HCT116 (cell line): ENCODE results near the gene KIFAP3. TPM values are rescaled to one million over a fixed set of nuclear protein-coding genes. Genes with fewer than 3 reads are reported as not detected.
"Not testable (repeated sequence)": the region's sequence is repeated elsewhere in the genome, so short reads cannot be mapped to it uniquely, and the experiment has no call there.

Source experiments
- ATAC-seq: fragments of 200-7000 bp; cut with Tn5 transposase; 2 replicates; pipeline ENCODE4 v1.9.1; 2020; ENCODE audit warnings: mild to moderate bottlenecking, moderate library complexity
- BruUV-seq: library from RNA; stranded (reverse); fragments of 400-500 nt; replicated peaks from 2 replicates; lab custom pipeline; 2021; lab: Mats Ljungman, UMichigan
- CTCF ChIA-PET: fragments of 300-600 bp; sonication (Branson Sonifier 250); formaldehyde crosslinking; loops from one replicate; lab custom pipeline; 2021; ENCODE audit warnings: antibody characterized with exemption; lab: Charles Lee
- POLR2A ChIA-PET: fragments of 300-600, 350-600 bp; sonication (Branson Sonifier 250); formaldehyde crosslinking; loops from one replicate; lab custom pipeline; 2021; ENCODE audit warnings: antibody characterized with exemption; lab: Charles Lee
- RAD21 ChIA-PET, 2 experiments: fragments of 300-600 bp; sonication (Branson Sonifier 250); formaldehyde crosslinking; loops; one replicate each; lab custom pipeline; 2023; ENCODE audit warnings: low total read pairs in 2 of 2; ENCODE audit not compliant: uncharacterized antibody in 2 of 2, unreplicated experiment in 2 of 2, low non-redundant PET in 1 of 2; lab: Charles Lee
- DNase-seq: peaks from one replicate; pipeline ENCODE4 v3.0.0-alpha.2; 2010; ENCODE audit warnings: low read depth, low spot score
- H2AFZ ChIP-seq: fragments of 200-600 bp; shearing (Covaris generic), sonication (generic); 2 replicates; pipeline ENCODE4 v1.6.1; 2017; ENCODE audit warnings: low read depth, mixed run types, mixed read lengths, antibody characterized with exemption, low read length; ENCODE audit not compliant: poor library complexity, severe bottlenecking
- H3K27ac ChIP-seq: 2 replicates; pipeline ENCODE4 v1.5.1; 2012; ENCODE audit warnings: low read depth, low read length
- H3K27me3 ChIP-seq: fragments of 200-600 bp; sonication (generic); 2 replicates; pipeline ENCODE4 v1.6.1; 2016; ENCODE audit warnings: mixed run types, low read length, mixed read lengths; ENCODE audit not compliant: insufficient read depth
- H3K36me3 ChIP-seq, 2 experiments: fragments of 200-500 bp in 1 of 2; fragments of 200-600 bp in 1 of 2; sonication (Bioruptor generic) in 1 of 2; sonication (generic) in 1 of 2; 2 replicates each; pipeline versions ENCODE4 v1.5.1 to v1.6.1; 2014 to 2016; ENCODE audit warnings: low read length in 2 of 2, inconsistent platforms in 1 of 2, mixed read lengths in 1 of 2, mixed run types in 1 of 2; ENCODE audit not compliant: insufficient read depth in 2 of 2, control insufficient read depth in 1 of 2
- H3K4me1 ChIP-seq, 2 experiments: fragments of 200-600 bp in 1 of 2; sonication (generic) in 1 of 2; 2 replicates each; pipeline versions ENCODE4 v1.5.1 to v1.6.1; 2012 to 2017; ENCODE audit warnings: low read length in 2 of 2, inconsistent platforms in 1 of 2, mild to moderate bottlenecking in 1 of 2, mixed read lengths in 1 of 2, mixed run types in 1 of 2, moderate library complexity in 1 of 2; ENCODE audit not compliant: insufficient read depth in 2 of 2, control insufficient read depth in 1 of 2
- H3K4me2 ChIP-seq: fragments of 200-600 bp; sonication (generic); 2 replicates; pipeline ENCODE4 v1.6.1; 2017; ENCODE audit warnings: mixed run types, low read length, mixed read lengths
- H3K4me3 ChIP-seq, 2 experiments: fragments of 200-600 bp in 1 of 2; sonication (generic) in 1 of 2; replicated peaks in 1 of 2; 2 replicates each; pipeline ENCODE4 v1.5.1; 2011 to 2016; ENCODE audit warnings: low read length in 2 of 2, control low read depth in 1 of 2, low read depth in 1 of 2, mild to moderate bottlenecking in 1 of 2, mixed read lengths in 1 of 2, mixed run types in 1 of 2
- H3K79me2 ChIP-seq: fragments of 200-600 bp; sonication (generic); 2 replicates; pipeline ENCODE4 v1.6.1; 2017; ENCODE audit warnings: mild to moderate bottlenecking, mixed run types, low read length, moderate library complexity, mixed read lengths; ENCODE audit not compliant: insufficient read depth
- H3K9ac ChIP-seq: fragments of 200-600 bp; sonication (generic); 2 replicates; pipeline ENCODE4 v1.6.1; 2016; ENCODE audit warnings: low read length, mixed read lengths
- H3K9me2 ChIP-seq: fragments of 200-600 bp; sonication (generic), shearing (Covaris generic); 2 replicates; pipeline ENCODE4 v1.6.1; 2017; ENCODE audit warnings: mixed run types, mild to moderate bottlenecking, moderate library complexity; ENCODE audit not compliant: insufficient read depth
- H3K9me3 ChIP-seq, 2 experiments: fragments of 200-500 bp in 1 of 2; fragments of 200-600 bp in 1 of 2; sonication (Bioruptor generic) in 1 of 2; sonication (generic) in 1 of 2; 2 replicates each; pipeline ENCODE4 v1.6.1; 2014 to 2017; ENCODE audit warnings: low read length in 2 of 2, mixed read lengths in 2 of 2, inconsistent platforms in 1 of 2, low read depth in 1 of 2, mild to moderate bottlenecking in 1 of 2, mixed run types in 1 of 2, moderate library complexity in 1 of 2; ENCODE audit not compliant: control insufficient read depth in 1 of 2, insufficient read depth in 1 of 2
- H4K20me1 ChIP-seq: fragments of 200-600 bp; sonication (generic), shearing (Covaris generic); 2 replicates; pipeline ENCODE4 v1.6.1; 2017; ENCODE audit warnings: mixed run types, mild to moderate bottlenecking, moderate library complexity; ENCODE audit not compliant: insufficient read depth
- ELF1 ChIP-seq: IDR thresholded peaks from 2 replicates; pipeline ENCODE4 v1.6.1; 2012; ENCODE audit warnings: low read depth, borderline replicate concordance
- FOSL1 ChIP-seq: IDR thresholded peaks from 2 replicates; pipeline ENCODE4 v1.6.1; 2012; ENCODE audit warnings: low read depth
- SP1 ChIP-seq: IDR thresholded peaks from 2 replicates; pipeline ENCODE4 v1.6.1; 2012; ENCODE audit warnings: low read depth
- TCF7L2 ChIP-seq: IDR thresholded peaks from 2 replicates; pipeline ENCODE4 v1.7.0; 2011; ENCODE audit warnings: borderline replicate concordance, inconsistent platforms; ENCODE audit not compliant: insufficient read depth, insufficient read length; ENCODE audit errors: extremely low read depth
- ZNF274 ChIP-seq: fragments of 200-500 bp; sonication (Bioruptor generic); IDR thresholded peaks from 2 replicates; pipeline ENCODE4 v1.6.1; 2014; ENCODE audit warnings: mild to moderate bottlenecking, low read depth, low read length, inconsistent platforms
- intact Hi-C: fragments of 100-400 bp; cut with micrococcal nuclease; formaldehyde crosslinking; loops from 2 replicates; pipeline ENCODE4 v1.10.0; 2022
- total RNA-seq: library from RNA; stranded (reverse); gene quantifications from one replicate; pipeline ENCODE4 v1.2.1, GENCODE V29; 2021; ENCODE audit not compliant: unreplicated experiment
- TF ChIP-seq, protein P1 (sequence below), 3 experiments: fragments of 200-600 bp in 1 of 3; sonication (generic) in 1 of 3; IDR thresholded peaks in 2 of 3; conservative IDR thresholded peaks in 1 of 3; 2 replicates each; pipeline ENCODE4 v1.5.1; 2012 to 2017; ENCODE audit warnings: low read depth in 2 of 3, low read length in 2 of 3, antibody characterized with exemption in 1 of 3, borderline replicate concordance in 1 of 3, control low read depth in 1 of 3, mild to moderate bottlenecking in 1 of 3, mixed read lengths in 1 of 3, mixed run types in 1 of 3, moderate library complexity in 1 of 3; ENCODE audit not compliant: insufficient read depth in 1 of 3

The KIFAP3 gene
- total RNA-seq, 1 experiment from 2014 or later: 10.8 TPM

- no peaks in the 10 kb centered on the region for H3K4me1 ChIP-seq
- H4K20me1 ChIP-seq: no peaks in the 10 kb centered on the region
- no peak overlapping the region for H3K4me3 ChIP-seq
- no peaks in the 10 kb centered on the region for H3K27me3 ChIP-seq
- H2AFZ ChIP-seq: no peak overlapping the region
- no TSS peak for BruUV-seq
- no peaks in the 10 kb centered on the region for H3K9me2 ChIP-seq
- H3K9ac ChIP-seq: no peak overlapping the region
- ChIA-PET POLR2A (no interaction called here), RAD21 (no interaction called here), CTCF (no interaction called here)
- ATAC-seq (no peak), DNase-seq (no peak)
- H3K9me3 ChIP-seq: no peaks in the 10 kb centered on the region
- H3K27ac ChIP-seq: no peak overlapping the region
- TF ChIP-seq SP1: no peak
- H3K4me2 ChIP-seq: no peak overlapping the region
- H3K36me3 ChIP-seq: no peaks in the 10 kb centered on the region
- H3K79me2 ChIP-seq: no peaks in the 10 kb centered on the region
- intact Hi-C loops: no loop called here
These were observed 153.4 kb downstream of the KIFAP3 start for GRCh38 chr1:169921080-169921479.

DNA sequence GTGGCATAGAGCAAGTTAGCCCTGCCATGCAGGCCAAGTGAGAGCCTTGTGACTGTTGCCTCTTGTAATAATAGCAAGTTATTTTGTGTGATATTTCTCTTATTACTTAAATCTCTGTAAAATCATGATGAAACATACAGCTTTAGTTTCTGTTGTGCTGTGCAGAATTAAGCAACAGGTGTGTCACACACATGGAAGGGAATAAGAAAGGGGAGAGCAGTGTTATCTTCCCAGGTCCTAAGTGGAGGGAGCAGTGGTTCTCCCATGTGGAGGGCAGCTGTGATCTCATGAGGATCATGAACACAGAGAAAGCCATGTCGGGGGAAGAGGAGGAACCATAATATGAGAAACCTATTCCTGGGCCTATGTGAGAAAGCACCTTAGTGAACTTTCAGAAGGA lies 155.6 kb downstream of the KIFAP3 start:
- intact Hi-C loops: no loop called here
- Histone ChIP-seq H3K36me3 (no peaks in the 10 kb centered on the region), H3K4me2 (no peak overlapping the region), H3K4me1 (peaks cover 0 to 9% of the 10 kb centered on the region in 2 experiments; a peak in 2 of 4 replicates), H2AFZ (no peak overlapping the region), H3K9me2 (no peaks in the 10 kb centered on the region), H3K9me3 (no peaks in the 10 kb centered on the region), H4K20me1 (no peaks in the 10 kb centered on the region), H3K27ac (no peak overlapping the region), H3K9ac (no peak overlapping the region), H3K27me3 (no peaks in the 10 kb centered on the region), H3K4me3 (no peak overlapping the region), H3K79me2 (no peaks in the 10 kb centered on the region)
- no TSS peak for BruUV-seq
- POLR2A ChIA-PET: no interaction called here
- DNase-seq (no peak), ATAC-seq (no peak)
- RAD21 ChIA-PET: no interaction called here
- CTCF ChIA-PET: no interaction called here
- TF ChIP-seq ZNF274 (no peak), TCF7L2 (no peak), FOSL1 (no peak), ELF1 (no peak)
- TF ChIP-seq, protein P1, sequence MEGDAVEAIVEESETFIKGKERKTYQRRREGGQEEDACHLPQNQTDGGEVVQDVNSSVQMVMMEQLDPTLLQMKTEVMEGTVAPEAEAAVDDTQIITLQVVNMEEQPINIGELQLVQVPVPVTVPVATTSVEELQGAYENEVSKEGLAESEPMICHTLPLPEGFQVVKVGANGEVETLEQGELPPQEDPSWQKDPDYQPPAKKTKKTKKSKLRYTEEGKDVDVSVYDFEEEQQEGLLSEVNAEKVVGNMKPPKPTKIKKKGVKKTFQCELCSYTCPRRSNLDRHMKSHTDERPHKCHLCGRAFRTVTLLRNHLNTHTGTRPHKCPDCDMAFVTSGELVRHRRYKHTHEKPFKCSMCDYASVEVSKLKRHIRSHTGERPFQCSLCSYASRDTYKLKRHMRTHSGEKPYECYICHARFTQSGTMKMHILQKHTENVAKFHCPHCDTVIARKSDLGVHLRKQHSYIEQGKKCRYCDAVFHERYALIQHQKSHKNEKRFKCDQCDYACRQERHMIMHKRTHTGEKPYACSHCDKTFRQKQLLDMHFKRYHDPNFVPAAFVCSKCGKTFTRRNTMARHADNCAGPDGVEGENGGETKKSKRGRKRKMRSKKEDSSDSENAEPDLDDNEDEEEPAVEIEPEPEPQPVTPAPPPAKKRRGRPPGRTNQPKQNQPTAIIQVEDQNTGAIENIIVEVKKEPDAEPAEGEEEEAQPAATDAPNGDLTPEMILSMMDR (IDR thresholded peaks at IDR 0.05 in 2 of 3, conservative IDR thresholded peaks at IDR 0.05 in 1 of 3; ENCODE audit: borderline replicate concordance in 1 of 3, insufficient read depth in 1 of 3, low read depth in 2 of 3, low read length in 2 of 3): no peak
- TF ChIP-seq, all 23 proteins: peak for 0

DNA sequence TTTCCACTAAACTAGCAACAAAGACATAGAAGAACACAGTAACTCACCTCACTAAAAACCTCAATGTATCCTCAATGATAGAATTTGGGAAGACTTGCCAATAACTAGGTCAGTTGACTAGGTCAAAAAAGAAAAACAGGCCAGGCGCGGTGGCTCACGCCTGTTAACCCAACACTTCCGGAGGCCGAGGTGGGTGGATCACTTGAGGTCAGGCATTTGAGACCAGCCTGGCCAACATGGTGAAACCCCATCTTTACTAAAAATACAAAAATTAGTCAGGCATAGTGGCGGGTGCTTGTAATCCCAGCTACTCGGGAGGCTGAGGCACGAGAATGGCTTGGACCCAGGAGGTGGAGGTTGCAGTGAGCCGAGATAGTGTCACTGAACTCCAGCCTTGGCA lies 156.3 kb downstream of the KIFAP3 start:
- DNase-seq, H3K4me3 ChIP-seq, H4K20me1 ChIP-seq, RAD21 ChIA-PET, H3K27me3 ChIP-seq, H3K9me3 ChIP-seq, BruUV-seq, H3K9ac ChIP-seq, H3K9me2 ChIP-seq, H3K4me2 ChIP-seq, H3K27ac ChIP-seq, intact Hi-C loops, H3K79me2 ChIP-seq, POLR2A ChIA-PET, CTCF ChIA-PET, ATAC-seq, H2AFZ ChIP-seq, H3K4me1 ChIP-seq, H3K36me3 ChIP-seq: not testable (repeated sequence)
